ENCODE measurements around the gene PGC.

DNA sequence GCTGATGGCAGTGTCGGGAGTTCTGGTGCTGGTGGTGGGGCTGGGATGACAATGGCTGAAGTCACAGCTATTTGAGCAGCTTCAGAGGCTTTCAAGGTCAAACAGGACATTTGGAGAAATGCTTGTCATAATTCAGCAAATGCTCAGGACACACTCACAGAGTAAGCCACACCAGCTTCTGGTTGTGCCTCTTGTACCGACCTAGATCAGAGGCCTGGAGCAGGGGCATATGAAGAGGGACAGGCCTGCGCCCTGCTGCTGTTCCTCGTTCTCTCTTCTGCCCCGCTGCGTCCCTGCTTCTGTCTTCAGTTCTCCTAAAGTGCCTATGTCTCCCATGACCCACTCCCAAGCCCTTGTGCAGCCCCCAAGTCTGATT, 893 bp upstream of the PGC start:
- no peak for TF ChIP-seq GATA2 (IDR thresholded peaks at IDR 0.05; ENCODE audit: low read depth, low read length)
- TF ChIP-seq GATA3 (IDR thresholded peaks at IDR 0.05; ENCODE audit: low read depth, low read length): no peak

Measured in SH-SY5Y (cell line).